ENCODE data around the gene SGMS2. TPM values are rescaled to one million over a fixed set of nuclear protein-coding genes. Genes with fewer than 3 reads are reported as not detected.
A peak's percentile ranks its signal among the peaks of the same experiment; 100 is the strongest.

The SGMS2 gene
- total and polyA plus RNA-seq, 2 of the 13 experiments (the other 11 are each of a cell fraction or from before 2014, with no cell fraction given) = 1.2 to 1.7 TPM

- no peak for TF ChIP-seq ZBED4 (CRISPR knock-in tag; IDR thresholded peaks at IDR 0.05; ENCODE audit: borderline replicate concordance)
- TF ChIP-seq REL (CRISPR knock-in tag; conservative IDR thresholded peaks at IDR 0.05) = no peak
- TF ChIP-seq ZMAT5 (CRISPR knock-in tag; IDR thresholded peaks at IDR 0.05; ENCODE audit: borderline replicate concordance, low read depth) = no peak
- no peak for TF ChIP-seq FUBP1 (CRISPR knock-in tag; IDR thresholded peaks at IDR 0.05; ENCODE audit: borderline replicate concordance)
- TF ChIP-seq ZNF670 (CRISPR knock-in tag; IDR thresholded peaks at IDR 0.05; ENCODE audit: borderline replicate concordance) = no peak
- no peak for TF ChIP-seq PAWR (CRISPR knock-in tag; IDR thresholded peaks at IDR 0.05; ENCODE audit: borderline replicate concordance)
- TF ChIP-seq REPIN1 (CRISPR knock-in tag; IDR thresholded peaks at IDR 0.05; ENCODE audit: borderline replicate concordance, low read depth) = no peak
- peak; percentile 61 for TF ChIP-seq HNRNPLL (IDR thresholded peaks at IDR 0.05; ENCODE audit: low read depth, low read length, poor library complexity, severe bottlenecking)
- TF ChIP-seq MTA1 (CRISPR knock-in tag; IDR thresholded peaks at IDR 0.05; ENCODE audit: borderline replicate concordance) = peak; percentile 20; the same call in 1 of the 2 replicates
- TF ChIP-seq ONECUT2 (CRISPR knock-in tag; IDR thresholded peaks at IDR 0.05) = no peak
- no peak for TF ChIP-seq THAP11 (CRISPR knock-in tag; IDR thresholded peaks at IDR 0.05)
- no peak for TF ChIP-seq TCF7L2 (IDR thresholded peaks at IDR 0.05; ENCODE audit: low read depth, low read length)
- TF ChIP-seq SRSF4 (IDR thresholded peaks at IDR 0.05; ENCODE audit: low read depth, low read length, poor library complexity, severe bottlenecking) = no peak
- TF ChIP-seq BRD4 (CRISPR knock-in tag; IDR thresholded peaks at IDR 0.05) = no peak
- TF ChIP-seq ZC3H4 (CRISPR knock-in tag; IDR thresholded peaks at IDR 0.05; ENCODE audit: borderline replicate concordance) = no peak
- no peak for TF ChIP-seq ZBTB1 (CRISPR knock-in tag; IDR thresholded peaks at IDR 0.05; ENCODE audit: borderline replicate concordance)
- no peak for TF ChIP-seq ZNF414 (CRISPR knock-in tag; IDR thresholded peaks at IDR 0.05)
- no peak for TF ChIP-seq ZNF562 (CRISPR knock-in tag; IDR thresholded peaks at IDR 0.05; ENCODE audit: borderline replicate concordance)
Measured at GRCh38 chr4:107930821-107931774, 106.4 kb downstream of the SGMS2 start, which contains the start of gene CYP2U1 (continued).
